ENCODE results near the gene RBM44.
"Not testable (repeated sequence)": the region's sequence is repeated elsewhere in the genome, so short reads cannot be mapped to it uniquely, and the experiment has no call there.

DNA sequence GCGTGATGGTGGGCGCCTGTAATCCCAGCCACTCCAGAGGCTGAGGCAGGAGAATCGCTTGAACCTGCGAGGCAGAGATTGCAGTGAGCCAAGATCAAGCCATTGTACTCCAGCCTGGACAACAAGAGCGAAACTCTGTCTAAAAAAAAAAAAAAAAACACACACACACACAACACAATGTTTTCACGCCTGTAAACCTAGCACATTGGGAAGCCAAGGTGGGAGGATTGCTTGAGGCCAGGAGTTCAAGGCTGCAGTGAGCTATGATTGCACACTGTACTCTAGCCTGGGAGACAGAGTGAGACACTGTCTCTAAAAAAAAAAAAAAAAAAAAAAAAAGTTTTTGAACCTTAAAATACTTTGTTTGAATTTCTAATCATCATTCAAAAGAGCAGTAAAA, 33.5 kb upstream of the RBM44 start:
- TF ChIP-seq CTCF (conservative IDR thresholded peaks at IDR 0.05 in 1 of 2, IDR thresholded peaks at IDR 0.05 in 1 of 2; ENCODE audit: low read depth in 1 of 2, low read length in 2 of 2); EZH2 (IDR thresholded peaks at IDR 0.05; ENCODE audit: low read length, missing control alignments): not testable (repeated sequence)

Data from fibroblast of lung (primary cell).